Measurements from ENCODE around the gene SLX9.

SLX9 gene

DNA sequence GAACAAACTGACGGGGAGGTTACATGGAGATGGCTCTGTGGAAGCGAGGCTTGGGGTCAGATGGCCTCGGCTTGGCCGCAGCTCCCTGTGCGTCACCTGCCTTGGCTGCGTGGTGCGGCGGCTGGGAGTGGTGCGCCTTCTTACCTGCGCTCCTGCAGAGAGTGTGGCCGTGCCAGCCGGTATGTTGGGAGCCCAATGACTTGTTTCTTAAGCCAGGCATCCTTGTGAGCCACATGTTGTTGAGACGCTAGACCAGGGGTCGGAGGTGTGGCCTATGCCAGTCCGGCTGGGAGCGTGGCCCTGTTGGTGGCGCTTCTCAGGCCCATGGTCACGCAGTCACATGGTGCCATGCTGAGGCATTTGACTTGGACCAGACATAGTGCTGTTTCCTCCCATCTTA lies 10.5 kb downstream of the SLX9 start:
- Histone ChIP-seq H3K27ac (ENCODE audit: low read depth, low read length) (no peak overlapping the region), H3K9me3 (ENCODE audit: control insufficient read depth, insufficient read depth, low read depth, low read length) (no peaks in the 10 kb centered on the region), H3K27me3 (ENCODE audit: control insufficient read depth, insufficient read depth, low read length) (no peaks in the 10 kb centered on the region), H3K9ac (ENCODE audit: low read length) (no peak overlapping the region), H3K4me3 (ENCODE audit: low read depth, low read length) (no peak overlapping the region), H3K4me1 (ENCODE audit: control insufficient read depth, insufficient read depth, low read length) (no peaks in the 10 kb centered on the region), H3K36me3 (ENCODE audit: control insufficient read depth, insufficient read depth, low read length) (peaks cover 41% of the 10 kb centered on the region)

DNA sequence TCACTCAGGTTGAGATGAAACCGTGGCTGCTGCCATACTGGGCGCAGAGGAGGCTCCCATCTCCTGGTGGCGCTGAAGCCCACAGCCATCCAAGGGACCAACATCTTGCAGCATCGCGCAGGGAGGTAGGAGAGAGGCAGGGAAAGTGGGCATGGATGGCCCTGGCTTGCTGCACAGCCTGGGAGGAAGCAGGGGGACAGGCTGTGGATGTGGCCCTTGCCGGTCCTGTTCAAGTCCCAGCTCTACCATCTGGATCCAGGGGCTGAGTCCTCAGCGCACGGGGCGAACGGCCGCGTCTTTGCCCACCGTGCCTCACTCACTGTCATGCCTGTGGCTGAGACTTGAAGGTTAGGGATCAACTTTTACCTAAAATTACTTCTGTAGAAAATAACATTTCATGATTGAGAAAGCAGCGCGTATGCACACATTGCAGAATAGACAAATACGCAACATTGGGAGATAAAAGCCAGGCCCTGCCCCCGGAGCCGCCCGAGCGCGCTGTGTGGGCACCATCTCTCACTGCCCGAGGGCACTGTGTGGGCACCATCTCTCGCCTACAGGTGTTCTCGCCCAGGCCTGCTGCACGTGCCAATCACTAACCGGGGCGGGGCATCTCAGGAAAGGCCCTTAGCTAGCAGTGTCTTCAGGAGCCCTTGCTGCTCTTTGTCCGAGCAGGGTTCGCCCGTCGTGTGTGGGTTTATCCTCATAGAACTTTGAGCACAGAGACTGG lies 11.5 kb downstream of the SLX9 start:
- no peaks in the 10 kb centered on the region for H3K9me3 ChIP-seq (ENCODE audit: control insufficient read depth, insufficient read depth, low read depth, low read length)
- H3K4me1 ChIP-seq (ENCODE audit: control insufficient read depth, insufficient read depth, low read length): no peaks in the 10 kb centered on the region
- H3K4me3 ChIP-seq (ENCODE audit: low read depth, low read length): no peak overlapping the region
- H3K27ac ChIP-seq (ENCODE audit: low read depth, low read length): no peak overlapping the region
- peaks cover 43% of the 10 kb centered on the region for H3K36me3 ChIP-seq (ENCODE audit: control insufficient read depth, insufficient read depth, low read length)
- H3K9ac ChIP-seq (ENCODE audit: low read length): no peak overlapping the region
- no peaks in the 10 kb centered on the region for H3K27me3 ChIP-seq (ENCODE audit: control insufficient read depth, insufficient read depth, low read length)

GRCh38 chr21:44952116-44952928 lies 12.5 kb downstream of the SLX9 start:
- Histone ChIP-seq H3K27ac (ENCODE audit: low read depth, low read length) (no peak overlapping the region), H3K4me3 (ENCODE audit: low read depth, low read length) (no peak overlapping the region), H3K36me3 (ENCODE audit: control insufficient read depth, insufficient read depth, low read length) (peaks cover 45% of the 10 kb centered on the region), H3K4me1 (ENCODE audit: control insufficient read depth, insufficient read depth, low read length) (no peaks in the 10 kb centered on the region; the same call in 1 of the 2 replicates), H3K27me3 (ENCODE audit: control insufficient read depth, insufficient read depth, low read length) (no peaks in the 10 kb centered on the region), H3K9ac (ENCODE audit: low read length) (no peak overlapping the region), H3K9me3 (ENCODE audit: control insufficient read depth, insufficient read depth, low read depth, low read length) (no peaks in the 10 kb centered on the region)

DNA sequence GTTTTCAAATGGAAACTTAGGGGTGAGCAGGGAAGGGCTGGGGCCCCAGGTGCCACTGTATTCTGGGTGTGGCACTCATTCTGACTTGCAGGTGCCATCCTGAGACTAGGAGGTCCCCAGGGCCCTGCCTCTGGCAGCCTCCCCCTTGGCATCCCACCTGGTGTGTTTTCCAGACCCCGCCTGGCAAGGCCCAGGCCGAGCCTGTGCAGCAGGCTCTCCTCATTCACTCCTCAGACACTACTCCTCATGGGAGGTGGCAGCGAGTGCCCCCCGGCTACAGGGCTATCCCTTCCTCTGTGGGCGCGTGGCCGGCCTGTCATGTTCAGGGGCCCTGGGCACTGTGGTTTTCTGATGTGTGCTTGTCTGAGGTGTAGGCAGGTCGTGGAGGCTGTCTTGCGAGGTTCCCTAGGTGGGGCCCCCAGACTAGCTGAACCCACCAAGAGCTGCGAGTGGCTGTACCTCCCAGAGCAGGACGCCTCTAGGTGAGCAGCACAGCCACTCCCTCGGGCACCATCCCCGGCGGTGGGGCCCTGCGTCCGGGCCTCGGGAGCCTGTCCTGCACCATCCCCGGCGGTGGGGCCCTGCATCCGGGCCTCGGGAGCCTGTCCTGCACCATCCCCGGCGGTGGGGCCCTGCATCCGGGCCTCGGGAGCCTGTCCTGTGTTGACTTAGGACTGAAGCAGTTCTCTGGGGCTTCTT lies 13.2 kb downstream of the SLX9 start:
- Histone ChIP-seq H3K4me3 (ENCODE audit: low read depth, low read length) (no peak overlapping the region), H3K9me3 (ENCODE audit: control insufficient read depth, insufficient read depth, low read depth, low read length) (no peaks in the 10 kb centered on the region), H3K27me3 (ENCODE audit: control insufficient read depth, insufficient read depth, low read length) (no peaks in the 10 kb centered on the region), H3K27ac (ENCODE audit: low read depth, low read length) (no peak overlapping the region), H3K4me1 (ENCODE audit: control insufficient read depth, insufficient read depth, low read length) (peaks cover under 1% of the 10 kb centered on the region; the same call in 1 of the 2 replicates), H3K9ac (ENCODE audit: low read length) (no peak overlapping the region), H3K36me3 (ENCODE audit: control insufficient read depth, insufficient read depth, low read length) (peaks cover 49% of the 10 kb centered on the region)

DNA sequence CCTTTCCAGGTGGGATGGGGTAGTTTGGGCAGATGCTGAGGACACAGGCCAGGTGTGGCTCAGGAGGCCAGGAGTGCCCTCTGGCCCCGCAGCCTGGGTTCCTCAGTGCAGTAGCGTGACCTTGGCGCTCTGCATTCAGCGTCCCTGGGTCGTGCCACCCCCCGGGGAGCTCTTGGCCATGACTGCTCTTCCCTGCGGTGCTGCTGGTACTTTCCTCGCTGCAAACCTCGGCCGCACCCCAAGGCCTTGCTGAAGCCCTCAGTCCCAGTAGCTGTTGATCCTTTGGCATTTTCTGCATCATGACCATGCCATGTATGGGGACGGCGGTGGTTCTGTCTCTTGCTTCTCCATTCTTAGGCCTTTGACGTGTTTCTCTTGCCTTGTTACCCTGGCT lies 13.8 kb downstream of the SLX9 start:
- Histone ChIP-seq H3K4me1 (ENCODE audit: control insufficient read depth, insufficient read depth, low read length) (peaks cover 4% of the 10 kb centered on the region; the same call in 1 of the 2 replicates), H3K9ac (ENCODE audit: low read length) (no peak overlapping the region), H3K9me3 (ENCODE audit: control insufficient read depth, insufficient read depth, low read depth, low read length) (no peaks in the 10 kb centered on the region), H3K27me3 (ENCODE audit: control insufficient read depth, insufficient read depth, low read length) (no peaks in the 10 kb centered on the region), H3K4me3 (ENCODE audit: low read depth, low read length) (no peak overlapping the region), H3K27ac (ENCODE audit: low read depth, low read length) (no peak overlapping the region), H3K36me3 (ENCODE audit: control insufficient read depth, insufficient read depth, low read length) (peaks cover 54% of the 10 kb centered on the region)

GRCh38 chr21:44954281-44954771 lies 14.5 kb downstream of the SLX9 start:
- Histone ChIP-seq H3K4me3 (ENCODE audit: low read depth, low read length) (no peak overlapping the region), H3K9ac (ENCODE audit: low read length) (no peak overlapping the region), H3K9me3 (ENCODE audit: control insufficient read depth, insufficient read depth, low read depth, low read length) (no peaks in the 10 kb centered on the region), H3K27ac (ENCODE audit: low read depth, low read length) (no peak overlapping the region), H3K27me3 (ENCODE audit: control insufficient read depth, insufficient read depth, low read length) (no peaks in the 10 kb centered on the region), H3K4me1 (ENCODE audit: control insufficient read depth, insufficient read depth, low read length) (peaks cover 4% of the 10 kb centered on the region; the same call in 1 of the 2 replicates), H3K36me3 (ENCODE audit: control insufficient read depth, insufficient read depth, low read length) (peaks cover 56% of the 10 kb centered on the region)

DNA sequence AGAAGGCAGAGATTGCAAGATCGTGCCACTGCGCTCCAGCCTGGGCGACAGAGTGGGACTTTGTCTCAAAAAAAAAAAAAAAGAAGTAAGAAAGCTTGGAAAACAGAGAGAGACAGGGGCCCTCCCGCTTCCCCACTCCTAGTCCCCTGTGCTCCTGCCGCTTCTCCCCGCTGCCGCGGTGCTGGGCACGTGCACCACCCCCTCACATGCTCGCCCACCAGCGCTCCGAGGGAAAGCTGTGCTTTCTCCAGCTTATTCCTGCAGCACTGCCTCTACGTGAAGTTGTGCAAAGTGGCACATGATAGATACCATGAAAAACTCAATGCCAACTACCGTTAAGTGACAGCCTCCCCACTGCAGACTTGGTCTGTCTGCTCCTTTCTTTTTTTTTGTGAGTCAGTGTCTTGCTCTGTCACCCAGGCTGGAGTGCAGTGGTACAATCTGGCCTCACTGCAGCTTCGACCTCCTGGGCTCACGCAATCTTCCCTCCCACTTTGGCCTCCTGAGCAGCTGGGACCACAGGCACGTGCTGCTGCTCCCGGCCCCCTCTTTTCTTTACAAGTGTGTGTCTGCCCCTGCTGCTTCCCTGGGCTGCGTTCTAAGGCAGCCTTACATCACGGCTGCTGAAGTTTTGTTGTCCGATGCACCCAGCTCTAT lies 15.4 kb downstream of the SLX9 start:
- peaks cover 4% of the 10 kb centered on the region; the same call in 1 of the 2 replicates for H3K4me1 ChIP-seq (ENCODE audit: control insufficient read depth, insufficient read depth, low read length)

GRCh38 chr21:44955798-44956175 lies 16.0 kb downstream of the SLX9 start:
- Histone ChIP-seq H3K4me3 (ENCODE audit: low read depth, low read length) (no peak overlapping the region), H3K4me1 (ENCODE audit: control insufficient read depth, insufficient read depth, low read length) (peaks cover 4% of the 10 kb centered on the region; the same call in 1 of the 2 replicates), H3K9me3 (ENCODE audit: control insufficient read depth, insufficient read depth, low read depth, low read length) (no peaks in the 10 kb centered on the region), H3K27me3 (ENCODE audit: control insufficient read depth, insufficient read depth, low read length) (no peaks in the 10 kb centered on the region), H3K9ac (ENCODE audit: low read length) (no peak overlapping the region), H3K27ac (ENCODE audit: low read depth, low read length) (no peak overlapping the region), H3K36me3 (ENCODE audit: control insufficient read depth, insufficient read depth, low read length) (peaks cover 67% of the 10 kb centered on the region)

More for the DNA sequence above, 15.4 kb downstream of the SLX9 start:
- Histone ChIP-seq H3K9me3 (ENCODE audit: control insufficient read depth, insufficient read depth, low read depth, low read length) (no peaks in the 10 kb centered on the region), H3K27me3 (ENCODE audit: control insufficient read depth, insufficient read depth, low read length) (no peaks in the 10 kb centered on the region), H3K4me3 (ENCODE audit: low read depth, low read length) (no peak overlapping the region), H3K27ac (ENCODE audit: low read depth, low read length) (no peak overlapping the region), H3K9ac (ENCODE audit: low read length) (no peak overlapping the region), H3K36me3 (ENCODE audit: control insufficient read depth, insufficient read depth, low read length) (peaks cover 65% of the 10 kb centered on the region)

DNA sequence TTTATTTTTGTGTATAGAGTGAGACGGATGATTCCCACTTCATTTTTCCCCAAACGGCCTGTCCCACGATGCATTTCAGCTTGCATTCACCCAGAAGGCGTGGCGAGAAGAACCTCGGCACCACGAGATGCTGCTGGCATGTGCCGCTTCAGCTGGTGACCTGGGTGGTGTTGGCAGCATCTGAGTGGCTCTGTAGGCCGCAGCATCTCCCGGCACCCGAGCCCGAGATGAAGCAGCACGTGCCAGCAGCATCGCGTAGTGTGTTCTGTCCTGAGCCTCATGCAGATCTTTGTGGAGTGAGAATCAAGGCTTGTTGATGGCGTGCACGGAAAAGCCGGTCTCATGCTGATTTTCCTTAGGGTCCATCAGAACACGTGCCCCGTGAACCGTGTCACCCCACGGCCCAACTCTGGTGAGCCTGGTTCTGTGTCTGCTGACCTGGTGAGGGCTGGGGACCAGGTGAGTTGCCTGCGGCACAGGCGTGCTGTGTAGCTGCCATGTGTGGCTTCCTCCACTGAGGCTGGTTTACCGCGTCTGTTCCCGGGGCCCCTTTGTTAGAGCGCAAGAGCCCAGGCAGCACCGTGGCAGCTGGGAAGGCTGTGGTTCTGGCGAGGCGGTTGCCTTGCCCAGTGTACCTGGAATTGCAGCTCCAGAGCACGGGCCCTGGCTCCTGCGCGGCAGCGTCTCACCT lies 16.7 kb downstream of the SLX9 start:
- Histone ChIP-seq H3K9ac (ENCODE audit: low read length) (no peak overlapping the region), H3K4me1 (ENCODE audit: control insufficient read depth, insufficient read depth, low read length) (peaks cover 4% of the 10 kb centered on the region; the same call in 1 of the 2 replicates), H3K27ac (ENCODE audit: low read depth, low read length) (no peak overlapping the region), H3K9me3 (ENCODE audit: control insufficient read depth, insufficient read depth, low read depth, low read length) (no peaks in the 10 kb centered on the region), H3K4me3 (ENCODE audit: low read depth, low read length) (no peak overlapping the region), H3K36me3 (ENCODE audit: control insufficient read depth, insufficient read depth, low read length) (peaks cover 69% of the 10 kb centered on the region), H3K27me3 (ENCODE audit: control insufficient read depth, insufficient read depth, low read length) (no peaks in the 10 kb centered on the region)
